HG03342 (cell line): Measurements from ENCODE around the gene SUPT16H.
A peak's percentile ranks its signal among the peaks of the same experiment; 100 is the strongest.

Source experiments
- ATAC-seq: cut with Tn5 transposase; IDR thresholded peaks from one replicate; pipeline ENCODE4 v1.9.1; 2021; ENCODE audit warnings: mild to moderate bottlenecking, moderate library complexity; ENCODE audit not compliant: unreplicated experiment

Gene SUPT16H

DNA sequence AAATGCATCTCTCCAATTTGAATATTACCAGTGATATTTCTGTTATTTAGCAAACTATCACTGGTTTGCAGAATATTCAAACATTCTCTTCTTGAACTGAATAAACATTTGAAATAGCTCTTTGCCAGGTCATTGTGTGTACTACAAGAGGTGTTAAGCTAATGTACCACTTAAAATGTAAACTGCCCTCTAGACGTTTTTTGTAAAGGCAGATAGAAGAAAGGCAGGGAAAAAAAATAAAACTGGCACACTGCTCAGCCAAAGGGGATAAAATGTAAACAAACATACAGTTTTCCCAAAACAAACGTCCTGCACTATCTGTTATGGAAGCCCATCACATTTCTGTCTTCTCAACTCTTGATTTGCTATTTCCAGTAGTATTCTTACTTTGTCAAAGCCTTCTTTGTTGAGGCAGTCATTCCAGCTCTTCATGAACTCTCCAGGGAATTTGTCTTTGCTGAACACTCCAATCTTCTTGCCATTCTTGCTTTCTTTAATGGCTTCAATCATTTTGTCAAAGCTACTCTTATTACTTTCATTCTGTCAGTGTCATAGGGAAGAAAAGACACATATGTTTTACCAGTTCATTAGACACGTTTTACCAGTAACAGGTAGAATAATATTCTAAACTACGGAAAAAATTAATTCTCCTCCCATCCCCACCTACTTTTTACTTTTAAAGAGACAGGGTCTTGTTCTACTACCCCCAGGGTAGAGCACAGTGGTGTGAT is 13.7 kb downstream of the SUPT16H start:
- no peak for ATAC-seq

DNA sequence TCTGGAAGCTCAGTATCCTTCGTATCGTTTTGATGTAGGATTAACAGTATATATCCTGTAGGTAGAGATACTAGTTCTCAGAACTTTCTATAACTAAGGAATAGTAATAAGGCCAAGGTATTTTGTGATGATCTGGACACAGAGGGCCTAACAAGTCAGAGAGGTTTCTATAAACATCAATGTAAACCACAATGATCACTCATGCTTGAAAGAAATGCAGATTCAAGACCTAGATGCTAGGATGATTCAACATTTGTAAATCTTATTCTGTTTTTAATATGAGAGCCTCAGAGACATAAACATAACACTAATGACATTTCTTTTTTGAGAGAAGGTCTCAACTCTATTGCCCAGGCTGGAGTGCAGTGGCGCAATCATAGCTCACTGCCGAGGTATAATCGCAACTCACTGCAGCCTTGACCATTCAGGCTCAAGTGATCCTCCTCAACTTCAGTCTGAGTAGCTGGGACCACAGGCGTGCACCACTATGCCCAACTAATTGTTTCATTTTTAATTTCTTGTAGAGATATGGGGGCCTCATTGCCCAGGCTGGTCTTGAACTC is 16.2 kb downstream of the SUPT16H start:
- no peak for ATAC-seq

GRCh38 chr14:21356511-21356910 is 27.3 kb downstream of the SUPT16H start:
- no peak for ATAC-seq

GRCh38 chr14:21352587-21352986 is 31.2 kb downstream of the SUPT16H start:
- no peak for ATAC-seq

- no peak for ATAC-seq
Measured at GRCh38 chr14:21350539-21350938, 33.3 kb downstream of the SUPT16H start.

GRCh38 chr14:21347201-21347600 is 36.6 kb downstream of the SUPT16H start:
- no peak for ATAC-seq

DNA sequence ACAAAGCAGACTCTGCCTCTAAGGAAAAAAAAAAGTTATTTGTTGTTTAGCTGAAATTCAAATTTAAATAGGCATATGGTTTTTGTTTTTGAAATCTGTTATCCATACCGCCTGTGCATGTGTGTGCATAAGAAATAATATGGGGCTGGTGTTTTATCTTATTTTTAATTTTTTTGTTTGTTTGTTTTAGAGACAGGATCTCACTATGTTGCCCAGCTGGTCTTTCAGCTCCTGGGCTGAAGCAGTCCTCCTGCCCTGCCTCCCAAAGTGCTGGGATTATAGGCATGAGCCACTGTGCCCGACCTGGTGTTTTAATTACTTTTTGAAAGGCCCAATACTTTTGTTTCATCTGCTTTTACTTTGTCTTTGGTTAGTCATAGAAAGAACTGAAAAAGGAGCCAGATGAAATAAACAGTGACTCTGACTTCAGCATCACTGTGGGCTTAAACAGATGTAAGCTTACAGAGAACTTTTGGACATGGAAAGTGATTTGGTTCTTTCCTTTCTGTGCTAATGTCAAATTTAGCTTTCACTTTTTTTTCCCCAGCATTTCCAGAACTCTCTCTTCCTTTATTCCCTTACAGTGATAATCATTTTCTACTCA is 37.2 kb downstream of the SUPT16H start:
- no peak for ATAC-seq

GRCh38 chr14:21343035-21343794 is 40.6 kb downstream of the SUPT16H start:
- ATAC-seq, result no peak

GRCh38 chr14:21334202-21334906 is 49.5 kb downstream of the SUPT16H start:
- no peak for ATAC-seq

DNA sequence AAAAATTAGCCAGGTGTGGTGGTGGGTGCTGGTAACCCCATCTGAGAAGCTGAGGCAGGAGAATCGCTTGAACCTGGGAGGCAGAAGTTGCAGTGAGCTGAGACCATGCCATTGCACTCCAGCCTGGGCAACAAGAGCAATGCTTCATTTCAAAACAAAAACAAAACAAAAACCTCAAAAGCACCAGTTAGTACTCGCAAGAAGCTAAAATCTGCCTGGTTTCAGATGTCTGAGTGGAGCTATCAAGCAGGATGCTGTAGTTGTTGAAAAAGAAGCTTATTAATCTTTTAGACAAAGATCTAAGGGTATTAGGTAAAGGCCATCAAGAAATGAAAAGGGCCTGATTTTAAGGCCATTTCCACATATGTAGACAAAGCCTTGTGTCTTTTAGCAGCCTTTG is 50.9 kb downstream of the SUPT16H start:
- ATAC-seq, result no peak

GRCh38 chr14:21326972-21327371 is 56.8 kb downstream of the SUPT16H start:
- ATAC-seq, result no peak

- no peak for ATAC-seq
Measured at GRCh38 chr14:21322716-21323115, 61.1 kb downstream of the SUPT16H start.

DNA sequence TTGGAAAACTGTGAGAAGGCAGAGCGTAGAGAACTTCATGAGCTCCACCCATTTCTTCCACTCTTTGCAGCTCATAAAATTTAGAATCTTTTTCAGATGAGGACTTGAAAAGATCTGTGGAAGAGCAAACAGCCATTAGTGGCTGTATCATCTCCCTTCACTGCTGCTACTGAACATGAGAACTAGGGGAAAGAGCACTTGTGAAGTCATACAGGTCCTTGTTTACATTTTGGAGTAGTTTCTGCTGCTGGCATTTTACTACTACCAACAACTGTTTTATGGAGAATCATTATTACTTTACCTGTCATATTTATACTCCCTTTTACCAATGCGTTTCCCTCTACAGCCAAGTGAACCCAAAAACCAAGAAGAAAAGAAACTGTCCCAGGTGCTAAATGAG is 62.9 kb downstream of the SUPT16H start:
- no peak for ATAC-seq

- ATAC-seq, result no peak
Measured at GRCh38 chr14:21317398-21317797, 66.4 kb downstream of the SUPT16H start.

GRCh38 chr14:21313512-21313911 is 70.3 kb downstream of the SUPT16H start:
- ATAC-seq, result no peak

- ATAC-seq, result no peak
Measured at GRCh38 chr14:21311614-21312013, 72.2 kb downstream of the SUPT16H start.

DNA sequence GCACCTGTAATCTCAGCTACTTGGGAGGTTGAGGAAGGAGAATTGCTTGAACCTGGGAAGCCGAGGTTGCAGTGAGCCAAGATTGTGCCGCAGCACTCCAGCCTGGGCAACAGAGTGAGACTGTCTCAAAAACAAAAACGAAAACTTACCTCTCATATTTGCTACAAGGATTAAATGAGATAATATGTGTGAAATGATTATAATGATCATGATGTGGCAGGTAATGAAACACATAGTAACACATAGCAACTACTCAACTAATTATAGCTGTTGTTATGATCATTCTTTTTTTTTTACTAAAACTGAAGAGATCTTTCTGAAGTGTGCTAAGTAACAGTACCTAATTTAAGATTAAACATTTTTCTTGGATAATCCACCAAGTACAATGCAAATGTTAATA is 73.9 kb downstream of the SUPT16H start:
- ATAC-seq, result no peak

DNA sequence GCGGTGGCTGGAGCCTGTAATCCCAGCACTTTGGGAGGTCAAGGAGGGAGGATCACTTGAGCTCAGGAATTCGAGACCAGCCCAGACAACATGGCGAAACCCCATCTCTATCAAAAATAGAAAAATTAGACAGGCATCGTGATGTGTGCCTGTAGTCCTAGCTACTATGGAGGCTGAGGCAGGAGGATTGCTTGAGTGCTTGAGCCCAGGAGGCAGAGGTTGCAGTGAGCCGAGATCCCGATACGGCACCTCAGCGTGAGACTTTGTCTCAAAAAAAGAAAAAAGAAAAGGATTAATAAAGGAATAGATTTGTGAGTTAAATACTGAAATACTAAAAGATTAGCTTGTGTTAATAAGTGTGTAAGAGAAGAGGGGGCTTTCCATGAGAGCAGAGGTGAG is 74.6 kb downstream of the SUPT16H start:
- ATAC-seq, result no peak

DNA sequence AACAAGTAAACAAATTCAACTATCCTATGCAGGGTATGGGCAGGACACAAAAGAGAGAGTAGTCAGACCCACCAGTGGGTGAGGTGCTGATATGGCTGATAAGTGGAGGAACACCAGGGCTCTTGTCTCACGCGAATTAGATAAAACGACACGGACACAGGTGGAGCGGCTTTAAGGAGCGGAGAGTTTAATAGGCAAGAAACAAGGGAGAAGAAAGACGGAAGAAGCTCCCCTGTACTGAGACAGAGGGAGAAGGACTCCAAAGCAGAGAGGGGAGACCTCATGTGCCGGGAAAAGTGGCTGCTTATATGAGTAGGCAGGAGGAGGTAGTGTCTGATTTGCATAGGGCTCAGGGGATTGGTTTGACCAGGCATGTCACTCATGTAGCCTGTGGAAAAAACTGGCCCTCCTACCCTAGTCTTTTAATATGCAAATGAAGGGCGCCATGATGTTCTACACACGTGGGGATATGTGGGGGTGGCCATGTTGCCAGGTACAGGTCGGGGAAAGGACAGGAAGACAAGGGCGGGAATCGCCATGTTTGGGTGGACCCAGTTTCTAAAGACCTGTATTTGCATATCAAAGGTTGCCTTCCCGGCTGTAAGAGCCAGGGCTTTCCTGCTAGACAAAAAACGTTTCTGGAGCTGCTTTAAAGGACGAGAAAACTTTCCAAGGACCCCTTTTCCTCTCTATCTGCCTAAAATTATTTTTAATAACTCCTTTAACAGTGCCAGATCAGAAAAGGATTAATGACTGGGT is 75.2 kb downstream of the SUPT16H start:
- peak; percentile 76 for ATAC-seq

- peak; percentile 11 for ATAC-seq
Measured at GRCh38 chr14:21308132-21308478, 75.7 kb downstream of the SUPT16H start.
